NCI-H524 (cell line): ENCODE measurements around the gene MOB3B.
A peak's percentile ranks its signal among the peaks of the same experiment; 100 is the strongest.
"Not testable (repeated sequence)": the region's sequence is repeated elsewhere in the genome, so short reads cannot be mapped to it uniquely, and the experiment has no call there.

Experiments used
- DNase-seq, 2 experiments: peaks; one replicate each; lab custom pipeline; 2025; lab: John Stamatoyannopoulos, UW

Gene MOB3B

GRCh38 chr9:27475057-27475595, 54.5 kb downstream of the MOB3B start:
- no peak for DNase-seq

GRCh38 chr9:27474305-27474704, 55.3 kb downstream of the MOB3B start:
- DNase-seq = no peak

GRCh38 chr9:27473111-27473529, 56.5 kb downstream of the MOB3B start:
- DNase-seq = peak; percentile 23 to 81

GRCh38 chr9:27472195-27472594, 57.4 kb downstream of the MOB3B start:
- peak in 1 of 2 experiments; percentile 50 for DNase-seq

GRCh38 chr9:27471789-27472188, 57.8 kb downstream of the MOB3B start:
- DNase-seq = no peak

GRCh38 chr9:27471366-27471765, 58.2 kb downstream of the MOB3B start:
- DNase-seq = no peak

- DNase-seq = peak; percentile 11 to 59
Observed at GRCh38 chr9:27470291-27470856, 59.2 kb downstream of the MOB3B start.

GRCh38 chr9:27469550-27469949, 60.1 kb downstream of the MOB3B start:
- no peak for DNase-seq

- no peak for DNase-seq
Observed at GRCh38 chr9:27468462-27469110, 61.0 kb downstream of the MOB3B start.

- DNase-seq = no peak
Observed at GRCh38 chr9:27468000-27468399, 61.6 kb downstream of the MOB3B start.

- no peak for DNase-seq
Observed at GRCh38 chr9:27467486-27467885, 62.1 kb downstream of the MOB3B start.

GRCh38 chr9:27466516-27466915, 63.1 kb downstream of the MOB3B start:
- not testable (repeated sequence) for DNase-seq

- DNase-seq = not testable (repeated sequence)
Observed at GRCh38 chr9:27464950-27465349, 64.7 kb downstream of the MOB3B start.

- no peak for DNase-seq
Observed at GRCh38 chr9:27462846-27463245, 66.8 kb downstream of the MOB3B start.

- no peak for DNase-seq
Observed at GRCh38 chr9:27462434-27462833, 67.2 kb downstream of the MOB3B start.

- DNase-seq = no peak
Observed at GRCh38 chr9:27460226-27461023, 69.2 kb downstream of the MOB3B start.

GRCh38 chr9:27457445-27457844, 72.2 kb downstream of the MOB3B start:
- DNase-seq = no peak

GRCh38 chr9:27453860-27454553, 75.6 kb downstream of the MOB3B start:
- no peak for DNase-seq

GRCh38 chr9:27451207-27451797, 78.3 kb downstream of the MOB3B start:
- peak in 1 of 2 experiments; percentile 75 for DNase-seq

- DNase-seq = no peak
Observed at GRCh38 chr9:27450752-27451151, 78.9 kb downstream of the MOB3B start.

- not testable (repeated sequence) for DNase-seq
Observed at GRCh38 chr9:27448356-27448755, 81.3 kb downstream of the MOB3B start.
